Hematopoietic multipotent progenitor cell treated with erythropoietin and hydrocortisone succinate and interleukin-3 and kit ligand, for 6 days (in vitro differentiated cells): ENCODE results near the gene MAPK8IP3.

ENCODE experiments used
- DNase-seq: peaks from one replicate; pipeline ENCODE4 v3.0.0-alpha.2; 2015

Gene MAPK8IP3

GRCh38 chr16:1705688-1706385 lies at the start of gene MAPK8IP3:
Gene MAPK8IP3, plus strand, starts transcription at chr16:1706195. Its CDS starts 145 bp downstream, at chr16:1706340.
- peak; percentile 89 for DNase-seq

GRCh38 chr16:1656808-1657617 lies 49.0 kb upstream of the MAPK8IP3 start:
- DNase-seq = peak; percentile 90

- DNase-seq = no peak
These were observed 48.2 kb upstream of the MAPK8IP3 start for GRCh38 chr16:1657841-1658240.

GRCh38 chr16:1659031-1659430 lies 47.0 kb upstream of the MAPK8IP3 start:
- no peak for DNase-seq

GRCh38 chr16:1661826-1662225 lies 44.2 kb upstream of the MAPK8IP3 start:
- no peak for DNase-seq

GRCh38 chr16:1662543-1662942 lies 43.5 kb upstream of the MAPK8IP3 start:
- no peak for DNase-seq

GRCh38 chr16:1665829-1666228 lies 40.2 kb upstream of the MAPK8IP3 start:
- DNase-seq = no peak

- DNase-seq = no peak
These were observed 39.7 kb upstream of the MAPK8IP3 start for GRCh38 chr16:1666316-1666715.

GRCh38 chr16:1667271-1667670 lies 38.7 kb upstream of the MAPK8IP3 start:
- no peak for DNase-seq

GRCh38 chr16:1667916-1668315 lies 38.1 kb upstream of the MAPK8IP3 start:
- DNase-seq = no peak

- DNase-seq = no peak
These were observed 37.2 kb upstream of the MAPK8IP3 start for GRCh38 chr16:1668612-1669319.

GRCh38 chr16:1669698-1670097 lies 36.3 kb upstream of the MAPK8IP3 start:
- no peak for DNase-seq

GRCh38 chr16:1670371-1670770 lies 35.6 kb upstream of the MAPK8IP3 start:
- no peak for DNase-seq

- DNase-seq = no peak
These were observed 35.1 kb upstream of the MAPK8IP3 start for GRCh38 chr16:1670866-1671265.

- no peak for DNase-seq
These were observed 32.4 kb upstream of the MAPK8IP3 start for GRCh38 chr16:1673424-1674151.

- DNase-seq = no peak
These were observed 31.7 kb upstream of the MAPK8IP3 start for GRCh38 chr16:1674306-1674705.

GRCh38 chr16:1674751-1675664 lies 31.0 kb upstream of the MAPK8IP3 start:
- no peak for DNase-seq

GRCh38 chr16:1676661-1677060 lies 29.3 kb upstream of the MAPK8IP3 start:
- DNase-seq = no peak

GRCh38 chr16:1677339-1677738 lies 28.7 kb upstream of the MAPK8IP3 start:
- no peak for DNase-seq

- DNase-seq = peak; percentile 98
These were observed 28.0 kb upstream of the MAPK8IP3 start, which contains the start of gene JPT2 for GRCh38 chr16:1677942-1678499. Gene JPT2, plus strand, starts transcription at chr16:1678279. Its CDS starts 34 bp downstream, at chr16:1678313.

- peak; percentile 55 for DNase-seq
These were observed 27.4 kb upstream of the MAPK8IP3 start for GRCh38 chr16:1678500-1679098.
